HG03469 (cell line): Measurements from ENCODE around the gene TBC1D21.

Experiments used
- ATAC-seq: cut with Tn5 transposase; IDR thresholded peaks from one replicate; pipeline ENCODE4 v1.9.1; 2021; ENCODE audit warnings: mild to moderate bottlenecking, moderate library complexity, moderate number of reproducible peaks; ENCODE audit not compliant: unreplicated experiment

Gene TBC1D21

GRCh38 chr15:73858062-73858461, 15.3 kb upstream of the TBC1D21 start:
- ATAC-seq = no peak

GRCh38 chr15:73862276-73862675, 11.1 kb upstream of the TBC1D21 start:
- no peak for ATAC-seq

- no peak for ATAC-seq
These were observed 8.0 kb upstream of the TBC1D21 start for GRCh38 chr15:73865379-73865778.

- ATAC-seq = no peak
These were observed 7.5 kb upstream of the TBC1D21 start for GRCh38 chr15:73865904-73866303.

- no peak for ATAC-seq
These were observed 6.9 kb upstream of the TBC1D21 start for GRCh38 chr15:73866481-73866880.

- ATAC-seq = no peak
These were observed 6.4 kb upstream of the TBC1D21 start for GRCh38 chr15:73866881-73867410.

GRCh38 chr15:73867426-73867825, 5.9 kb upstream of the TBC1D21 start:
- ATAC-seq = no peak

- ATAC-seq = no peak
These were observed 5.4 kb upstream of the TBC1D21 start for GRCh38 chr15:73867956-73868355.

- ATAC-seq = no peak
These were observed 4.0 kb upstream of the TBC1D21 start for GRCh38 chr15:73869216-73869995.

GRCh38 chr15:73870700-73871408, 2.5 kb upstream of the TBC1D21 start:
- ATAC-seq = no peak

GRCh38 chr15:73872346-73872745, 1.0 kb upstream of the TBC1D21 start:
- ATAC-seq = no peak

- no peak for ATAC-seq
These were observed 636 bp downstream of the TBC1D21 start for GRCh38 chr15:73873889-73874511.

- ATAC-seq = no peak
These were observed 6.1 kb downstream of the TBC1D21 start for GRCh38 chr15:73879426-73879825.

- ATAC-seq = no peak
These were observed 8.4 kb downstream of the TBC1D21 start for GRCh38 chr15:73881579-73882320.

GRCh38 chr15:73882761-73883419, 9.5 kb downstream of the TBC1D21 start:
- no peak for ATAC-seq

- no peak for ATAC-seq
These were observed 10.8 kb downstream of the TBC1D21 start for GRCh38 chr15:73884159-73884558.

GRCh38 chr15:73885954-73886700, 12.8 kb downstream of the TBC1D21 start:
- ATAC-seq = no peak

- ATAC-seq = no peak
These were observed 13.5 kb downstream of the TBC1D21 start for GRCh38 chr15:73886717-73887345.

- no peak for ATAC-seq
These were observed 14.1 kb downstream of the TBC1D21 start for GRCh38 chr15:73887481-73887880.
